Measurements from ENCODE around the gene TMEM198. TPM values are rescaled to one million over a fixed set of nuclear protein-coding genes. Genes with fewer than 3 reads are reported as not detected.
A peak's percentile ranks its signal among the peaks of the same experiment; 100 is the strongest.

TMEM198 gene
- total RNA-seq, 1 donor, result 1.1 TPM

DNA sequence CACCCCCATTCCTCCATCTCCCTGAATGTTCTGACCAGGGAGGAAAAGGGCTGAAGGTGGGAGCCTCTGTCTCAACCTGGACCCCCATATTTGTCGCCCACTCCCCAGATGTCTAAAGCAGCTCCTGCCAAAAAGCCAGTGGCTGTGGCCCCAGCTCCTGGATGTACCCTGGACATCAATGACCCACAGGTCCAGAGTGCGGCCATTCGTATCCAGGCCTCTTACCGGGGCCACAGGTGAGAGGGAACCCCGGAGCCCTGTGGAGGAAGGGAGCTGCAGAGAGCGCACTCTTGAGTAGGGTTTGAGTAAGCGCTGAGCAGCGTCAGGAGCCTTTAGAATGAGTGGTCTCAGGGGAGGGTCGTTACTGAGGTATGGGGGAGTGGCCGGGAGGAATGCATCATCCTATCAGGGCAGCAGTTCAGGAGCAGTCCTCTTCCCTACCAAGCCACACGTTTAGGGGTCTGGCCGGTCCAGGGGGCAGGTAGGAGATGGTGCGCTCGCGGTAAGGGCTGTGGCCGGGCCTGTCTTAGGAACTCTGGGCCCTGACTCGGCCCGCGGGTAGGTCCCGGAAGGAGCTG, 47.5 kb upstream of the TMEM198 start:
- Histone ChIP-seq H3K4me2 (ENCODE audit: insufficient read depth, low read length) (no peak overlapping the region), H3K4me3 (ENCODE audit: insufficient read depth, low read length) (no peak overlapping the region), H3K79me2 (ENCODE audit: insufficient read depth, low read length) (peaks cover 24% of the 10 kb centered on the region), H2AFZ (ENCODE audit: low read length) (no peak overlapping the region), H3K27me3 (ENCODE audit: insufficient read depth, low read length) (peaks cover 8% of the 10 kb centered on the region), H3K9me3 (ENCODE audit: low read depth, low read length) (no peaks in the 10 kb centered on the region), H3K27ac (ENCODE audit: low read depth, low read length) (no peak overlapping the region), H4K20me1 (ENCODE audit: insufficient read depth, low read length) (peaks cover 10% of the 10 kb centered on the region), H3K36me3 (ENCODE audit: insufficient read depth, low read length) (peaks cover 6% of the 10 kb centered on the region), H3K4me1 (ENCODE audit: insufficient read depth, low read length) (peaks cover 34% of the 10 kb centered on the region)
- TF ChIP-seq, protein P1, sequence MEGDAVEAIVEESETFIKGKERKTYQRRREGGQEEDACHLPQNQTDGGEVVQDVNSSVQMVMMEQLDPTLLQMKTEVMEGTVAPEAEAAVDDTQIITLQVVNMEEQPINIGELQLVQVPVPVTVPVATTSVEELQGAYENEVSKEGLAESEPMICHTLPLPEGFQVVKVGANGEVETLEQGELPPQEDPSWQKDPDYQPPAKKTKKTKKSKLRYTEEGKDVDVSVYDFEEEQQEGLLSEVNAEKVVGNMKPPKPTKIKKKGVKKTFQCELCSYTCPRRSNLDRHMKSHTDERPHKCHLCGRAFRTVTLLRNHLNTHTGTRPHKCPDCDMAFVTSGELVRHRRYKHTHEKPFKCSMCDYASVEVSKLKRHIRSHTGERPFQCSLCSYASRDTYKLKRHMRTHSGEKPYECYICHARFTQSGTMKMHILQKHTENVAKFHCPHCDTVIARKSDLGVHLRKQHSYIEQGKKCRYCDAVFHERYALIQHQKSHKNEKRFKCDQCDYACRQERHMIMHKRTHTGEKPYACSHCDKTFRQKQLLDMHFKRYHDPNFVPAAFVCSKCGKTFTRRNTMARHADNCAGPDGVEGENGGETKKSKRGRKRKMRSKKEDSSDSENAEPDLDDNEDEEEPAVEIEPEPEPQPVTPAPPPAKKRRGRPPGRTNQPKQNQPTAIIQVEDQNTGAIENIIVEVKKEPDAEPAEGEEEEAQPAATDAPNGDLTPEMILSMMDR (IDR thresholded peaks at IDR 0.05; ENCODE audit: extremely low read depth, low read depth, low read length), result no peak
- no peak for DNase-seq (ENCODE audit: insufficient read length, low spot score, missing footprints)

DNA sequence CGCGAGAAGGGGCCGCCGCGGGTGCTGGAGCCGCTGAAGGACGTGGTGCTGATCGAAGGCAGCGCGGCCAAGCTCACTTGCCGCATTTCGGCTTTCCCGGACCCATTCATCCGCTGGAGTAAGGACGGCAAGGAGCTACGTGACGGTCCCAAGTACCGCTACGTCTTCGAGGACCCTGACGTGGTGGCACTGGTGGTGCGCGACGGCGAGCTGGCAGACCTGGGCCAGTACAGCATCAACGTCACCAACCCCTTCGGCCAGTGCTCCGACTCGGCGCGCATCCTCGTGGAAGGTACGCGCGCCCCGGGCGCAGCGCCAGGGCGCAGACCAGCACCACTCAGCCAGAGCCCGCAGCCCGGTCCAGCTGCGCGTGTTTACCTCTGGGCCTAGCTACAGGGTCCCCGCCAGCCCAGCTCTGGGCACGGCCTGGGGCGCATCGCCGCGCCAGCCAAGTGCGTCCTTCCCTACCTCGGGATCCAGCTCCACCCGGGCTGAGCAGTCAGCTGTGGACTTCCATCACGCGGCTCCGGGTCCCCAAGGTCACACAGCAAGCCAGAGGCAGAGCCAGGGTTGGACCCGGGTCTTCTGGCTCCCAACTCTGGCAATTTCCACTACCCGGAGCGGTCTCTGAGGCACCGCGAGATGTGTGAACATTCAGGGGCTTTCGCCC, 46.9 kb upstream of the TMEM198 start:
- Histone ChIP-seq H3K4me3 (ENCODE audit: insufficient read depth, low read length) (peak overlapping the region; percentile 89), H3K4me1 (ENCODE audit: insufficient read depth, low read length) (peaks cover 34% of the 10 kb centered on the region), H3K79me2 (ENCODE audit: insufficient read depth, low read length) (peaks cover 30% of the 10 kb centered on the region), H3K4me2 (ENCODE audit: insufficient read depth, low read length) (peak overlapping the region; percentile 91), H2AFZ (ENCODE audit: low read length) (no peak overlapping the region), H3K27me3 (ENCODE audit: insufficient read depth, low read length) (peaks cover 8% of the 10 kb centered on the region), H3K27ac (ENCODE audit: low read depth, low read length) (no peak overlapping the region), H3K9me3 (ENCODE audit: low read depth, low read length) (no peaks in the 10 kb centered on the region), H3K36me3 (ENCODE audit: insufficient read depth, low read length) (peaks cover 11% of the 10 kb centered on the region), H4K20me1 (ENCODE audit: insufficient read depth, low read length) (peaks cover 15% of the 10 kb centered on the region)
- TF ChIP-seq, protein P1 (IDR thresholded peaks at IDR 0.05; ENCODE audit: extremely low read depth, low read depth, low read length), result no peak
- DNase-seq (ENCODE audit: insufficient read length, low spot score, missing footprints), result no peak

DNA sequence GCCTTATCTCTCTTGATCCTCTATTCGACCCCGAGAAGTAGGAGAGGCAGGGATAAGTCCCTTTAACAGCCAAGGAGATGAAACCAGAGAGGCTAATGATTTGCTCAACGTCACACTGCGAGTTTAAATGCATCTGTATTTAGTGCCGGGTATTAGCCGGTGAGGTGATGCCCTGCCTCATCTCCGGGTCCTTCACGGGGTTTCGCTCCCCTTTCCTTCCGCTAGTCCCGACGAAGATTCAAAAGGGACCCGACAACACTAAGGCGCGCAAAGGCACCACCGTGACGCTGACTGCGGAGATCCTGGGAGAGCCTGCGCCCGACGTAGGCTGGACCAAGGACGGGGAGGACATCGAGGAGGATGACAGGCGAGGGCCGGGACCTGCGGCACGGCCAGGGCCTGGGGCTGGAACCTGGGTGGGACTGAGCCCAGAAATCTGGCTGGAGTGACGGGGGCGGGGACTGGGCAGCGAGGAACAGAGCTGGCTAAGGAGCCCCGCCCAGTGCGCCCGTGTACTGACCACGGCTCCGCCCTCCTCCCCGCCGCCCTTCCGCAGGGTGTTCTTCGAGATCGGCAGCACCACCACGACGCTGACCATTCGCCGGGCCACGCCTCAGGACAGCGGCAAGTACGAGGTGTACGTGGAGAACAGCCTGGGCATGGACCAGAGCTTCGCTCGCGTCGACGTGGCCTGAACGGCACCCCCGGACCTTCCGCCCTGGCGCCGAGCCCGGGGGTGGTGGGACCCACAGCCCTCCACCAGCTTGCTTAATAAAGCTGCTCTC, 46.1 kb upstream of the TMEM198 start:
- Histone ChIP-seq H3K79me2 (ENCODE audit: insufficient read depth, low read length) (peaks cover 30% of the 10 kb centered on the region), H3K27ac (ENCODE audit: low read depth, low read length) (peak overlapping the region; percentile 89), H3K27me3 (ENCODE audit: insufficient read depth, low read length) (peaks cover 8% of the 10 kb centered on the region), H2AFZ (ENCODE audit: low read length) (peak overlapping the region; percentile 91), H3K4me1 (ENCODE audit: insufficient read depth, low read length) (peaks cover 34% of the 10 kb centered on the region), H4K20me1 (ENCODE audit: insufficient read depth, low read length) (peaks cover 15% of the 10 kb centered on the region), H3K36me3 (ENCODE audit: insufficient read depth, low read length) (peaks cover 13% of the 10 kb centered on the region), H3K4me3 (ENCODE audit: insufficient read depth, low read length) (peak overlapping the region; percentile 89), H3K9me3 (ENCODE audit: low read depth, low read length) (no peaks in the 10 kb centered on the region), H3K4me2 (ENCODE audit: insufficient read depth, low read length) (peak overlapping the region; percentile 91)
- DNase-seq (ENCODE audit: insufficient read length, low spot score, missing footprints), result peak; percentile 100
- TF ChIP-seq, protein P1 (IDR thresholded peaks at IDR 0.05; ENCODE audit: extremely low read depth, low read depth, low read length), result no peak
